Naive B cell (primary cell): Measurements from ENCODE around the gene ACSS1. TPM values are rescaled to one million over a fixed set of nuclear protein-coding genes. Genes with fewer than 3 reads are reported as not detected.

Experiments
- ATAC-seq, 2 donors: fragments of 150-1000 bp; cut with Tn5 transposase; 2 replicates each; pipeline ENCODE4 v1.10.0; 2021; ENCODE audit warnings: low read depth in 2 of 2, mild to moderate bottlenecking in 2 of 2, moderate library complexity in 2 of 2
- DNase-seq: peaks from one replicate; pipeline ENCODE4 v3.0.0; 2022
- H3K27ac Mint-ChIP-seq, 6 donors: one replicate each; pipeline ENCODE4 v1.8.0; 2020 to 2022; ENCODE audit warnings: mild to moderate bottlenecking in 6 of 6, mixed read lengths in 6 of 6, moderate library complexity in 5 of 6, inconsistent platforms in 2 of 6
- H3K27me3 Mint-ChIP-seq, 3 donors: one replicate each; pipeline ENCODE4 v1.8.0; 2021 to 2022; ENCODE audit warnings: mixed read lengths in 3 of 3, mild to moderate bottlenecking in 1 of 3
- H3K36me3 Mint-ChIP-seq, 2 donors: one replicate each; pipeline ENCODE4 v1.8.0; 2020 to 2022; ENCODE audit warnings: mixed read lengths in 2 of 2, inconsistent platforms in 1 of 2, mild to moderate bottlenecking in 1 of 2
- H3K4me1 Mint-ChIP-seq, 3 donors: one replicate each; pipeline ENCODE4 v1.8.0; 2020 to 2022; ENCODE audit warnings: mixed read lengths in 3 of 3, inconsistent platforms in 1 of 3, mild to moderate bottlenecking in 1 of 3, moderate library complexity in 1 of 3
- H3K4me3 Mint-ChIP-seq, 8 donors: one replicate each; pipeline ENCODE4 v1.8.0; 2020 to 2022; ENCODE audit warnings: mild to moderate bottlenecking in 8 of 8, mixed read lengths in 8 of 8, moderate library complexity in 8 of 8, inconsistent platforms in 2 of 8
- H3K9me3 Mint-ChIP-seq, 7 donors: one replicate each; pipeline ENCODE4 v1.8.0; 2020 to 2022; ENCODE audit warnings: mixed read lengths in 7 of 7, mild to moderate bottlenecking in 5 of 7, inconsistent platforms in 2 of 7, moderate library complexity in 1 of 7
- polyA plus RNA-seq, 6 donors: library from polyadenylated mRNA; unstranded; fragments of 300-500 nt; fragmentation: Illumina TruSeq; gene quantifications; one replicate each; pipeline ENCODE4 v1.2.3, GENCODE V29; 2021; ENCODE audit warnings: low read depth in 6 of 6

Gene ACSS1
- polyA plus RNA-seq, 6 donors from 2014 or later, result 84.6 to 115 (median 92.8) TPM

GRCh38 chr20:25022680-25023079 lies 35.3 kb downstream of the ACSS1 start:
- ATAC-seq (no peak), DNase-seq (no peak)
- Mint-ChIP-seq H3K9me3 (no peaks in the 10 kb centered on the region), H3K27ac (peak overlapping the region in 1 of 6 donors; percentile 24), H3K4me3 (no peak overlapping the region), H3K4me1 (peaks cover 34 to 42% (median 36%) of the 10 kb centered on the region in 3 donors), H3K36me3 (peaks cover 8 to 12% of the 10 kb centered on the region in 2 donors), H3K27me3 (no peaks in the 10 kb centered on the region)

- H3K4me3 Mint-ChIP-seq, result no peak overlapping the region
- DNase-seq (no peak), ATAC-seq (no peak)
- H3K27me3 Mint-ChIP-seq, result no peaks in the 10 kb centered on the region
- no peaks in the 10 kb centered on the region for H3K9me3 Mint-ChIP-seq
- peaks cover 20 to 30% (median 30%) of the 10 kb centered on the region in 3 donors for H3K4me1 Mint-ChIP-seq
- peaks cover 8 to 13% of the 10 kb centered on the region in 2 donors for H3K36me3 Mint-ChIP-seq
- H3K27ac Mint-ChIP-seq, result peak overlapping the region in 2 of 6 donors; percentile 33 to 56
Measured at GRCh38 chr20:25021336-25021735, 36.6 kb downstream of the ACSS1 start.

- Mint-ChIP-seq H3K4me1 (peaks cover 19 to 30% (median 26%) of the 10 kb centered on the region in 3 donors), H3K27me3 (no peaks in the 10 kb centered on the region), H3K4me3 (no peak overlapping the region), H3K9me3 (no peaks in the 10 kb centered on the region), H3K36me3 (peaks cover 8 to 13% of the 10 kb centered on the region in 2 donors), H3K27ac (peak overlapping the region in 2 of 6 donors; percentile 56 to 67)
- DNase-seq, result no peak
- no peak for ATAC-seq
Measured at GRCh38 chr20:25020901-25021301, 37.0 kb downstream of the ACSS1 start.

GRCh38 chr20:25020345-25020744 lies 37.6 kb downstream of the ACSS1 start:
- Mint-ChIP-seq H3K9me3 (no peaks in the 10 kb centered on the region), H3K36me3 (peaks cover 8 to 13% of the 10 kb centered on the region in 2 donors), H3K27ac (no peak overlapping the region), H3K27me3 (no peaks in the 10 kb centered on the region), H3K4me1 (peaks cover 19 to 26% (median 22%) of the 10 kb centered on the region in 3 donors), H3K4me3 (no peak overlapping the region)
- DNase-seq (no peak), ATAC-seq (no peak)

GRCh38 chr20:25019381-25020155 lies 38.4 kb downstream of the ACSS1 start:
- H3K36me3 Mint-ChIP-seq, result peaks cover 8 to 13% of the 10 kb centered on the region in 2 donors
- no peaks in the 10 kb centered on the region for H3K9me3 Mint-ChIP-seq
- DNase-seq (no peak), ATAC-seq (no peak)
- H3K4me1 Mint-ChIP-seq, result peaks cover 16 to 21% (median 19%) of the 10 kb centered on the region in 3 donors
- H3K27me3 Mint-ChIP-seq, result no peaks in the 10 kb centered on the region
- no peak overlapping the region for H3K27ac Mint-ChIP-seq
- no peak overlapping the region for H3K4me3 Mint-ChIP-seq

GRCh38 chr20:25018841-25019240 lies 39.1 kb downstream of the ACSS1 start:
- H3K36me3 Mint-ChIP-seq, result peaks cover 7 to 13% of the 10 kb centered on the region in 2 donors
- no peaks in the 10 kb centered on the region for H3K9me3 Mint-ChIP-seq
- H3K4me1 Mint-ChIP-seq, result peaks cover 9 to 15% (median 13%) of the 10 kb centered on the region in 3 donors
- peak overlapping the region in 1 of 6 donors; percentile 81 for H3K27ac Mint-ChIP-seq
- ATAC-seq, result no peak
- no peaks in the 10 kb centered on the region for H3K27me3 Mint-ChIP-seq
- no peak for DNase-seq
- no peak overlapping the region for H3K4me3 Mint-ChIP-seq

GRCh38 chr20:25018425-25018824 lies 39.5 kb downstream of the ACSS1 start:
- Mint-ChIP-seq H3K27ac (peak overlapping the region in 1 of 6 donors; percentile 85), H3K9me3 (no peaks in the 10 kb centered on the region), H3K4me3 (no peak overlapping the region), H3K36me3 (peaks cover 3 to 13% of the 10 kb centered on the region in 2 donors), H3K4me1 (peaks cover 5 to 10% (median 9%) of the 10 kb centered on the region in 3 donors), H3K27me3 (no peaks in the 10 kb centered on the region)
- ATAC-seq (no peak), DNase-seq (no peak)

GRCh38 chr20:25017257-25017803 lies 40.6 kb downstream of the ACSS1 start:
- Mint-ChIP-seq H3K27ac (peak overlapping the region in 3 of 6 donors; percentile 30 to 67 (median 62)), H3K27me3 (no peaks in the 10 kb centered on the region), H3K9me3 (no peaks in the 10 kb centered on the region), H3K36me3 (peaks cover 0 to 13% of the 10 kb centered on the region in 2 donors), H3K4me1 (peaks cover 5 to 8% (median 6%) of the 10 kb centered on the region in 3 donors), H3K4me3 (no peak overlapping the region)
- no peak for ATAC-seq
- DNase-seq, result no peak

- Mint-ChIP-seq H3K36me3 (peaks cover 0 to 13% of the 10 kb centered on the region in 2 donors), H3K27me3 (no peaks in the 10 kb centered on the region), H3K4me1 (peaks cover 5 to 8% (median 6%) of the 10 kb centered on the region in 3 donors), H3K27ac (no peak overlapping the region), H3K4me3 (no peak overlapping the region), H3K9me3 (no peaks in the 10 kb centered on the region)
- ATAC-seq, result no peak
- DNase-seq, result no peak
Measured at GRCh38 chr20:25016471-25016870, 41.5 kb downstream of the ACSS1 start.

GRCh38 chr20:25015986-25016385 lies 42.0 kb downstream of the ACSS1 start:
- DNase-seq, result no peak
- Mint-ChIP-seq H3K9me3 (no peaks in the 10 kb centered on the region), H3K27me3 (no peaks in the 10 kb centered on the region), H3K36me3 (peaks cover 0 to 15% of the 10 kb centered on the region in 2 donors), H3K4me1 (peaks cover 5 to 8% (median 6%) of the 10 kb centered on the region in 3 donors), H3K27ac (no peak overlapping the region), H3K4me3 (no peak overlapping the region)
- no peak for ATAC-seq

- Mint-ChIP-seq H3K27me3 (no peaks in the 10 kb centered on the region), H3K4me1 (peaks cover 0 to 6% (median 5%) of the 10 kb centered on the region in 3 donors), H3K4me3 (no peak overlapping the region), H3K36me3 (peaks cover 11 to 19% of the 10 kb centered on the region in 2 donors), H3K27ac (peak overlapping the region in 1 of 6 donors; percentile 42), H3K9me3 (no peaks in the 10 kb centered on the region)
- DNase-seq (no peak), ATAC-seq (no peak)
Measured at GRCh38 chr20:25014816-25015215, 43.1 kb downstream of the ACSS1 start.

GRCh38 chr20:25013478-25014380 lies 44.2 kb downstream of the ACSS1 start:
- Mint-ChIP-seq H3K9me3 (no peaks in the 10 kb centered on the region), H3K4me1 (peaks cover 0 to 6% (median 5%) of the 10 kb centered on the region in 3 donors), H3K36me3 (peaks cover 14 to 19% of the 10 kb centered on the region in 2 donors), H3K27ac (peak overlapping the region in 1 of 6 donors; percentile 49), H3K4me3 (no peak overlapping the region), H3K27me3 (no peaks in the 10 kb centered on the region)
- ATAC-seq (no peak), DNase-seq (no peak)

GRCh38 chr20:25012616-25013189 lies 45.2 kb downstream of the ACSS1 start:
- H3K27ac Mint-ChIP-seq, result no peak overlapping the region
- no peak overlapping the region for H3K4me3 Mint-ChIP-seq
- peaks cover 0 to 5% (median 2%) of the 10 kb centered on the region in 3 donors for H3K4me1 Mint-ChIP-seq
- no peaks in the 10 kb centered on the region for H3K9me3 Mint-ChIP-seq
- no peak for DNase-seq
- peaks cover 14 to 20% of the 10 kb centered on the region in 2 donors for H3K36me3 Mint-ChIP-seq
- ATAC-seq, result no peak
- H3K27me3 Mint-ChIP-seq, result no peaks in the 10 kb centered on the region
